Measurements from ENCODE around the gene APOE. TPM values are rescaled to one million over a fixed set of nuclear protein-coding genes. Genes with fewer than 3 reads are reported as not detected.
A peak's percentile ranks its signal among the peaks of the same experiment; 100 is the strongest.

The APOE gene
- total and polyA plus RNA-seq, 12 donors: 6.0 to 77.8 (median 23.9) TPM

DNA sequence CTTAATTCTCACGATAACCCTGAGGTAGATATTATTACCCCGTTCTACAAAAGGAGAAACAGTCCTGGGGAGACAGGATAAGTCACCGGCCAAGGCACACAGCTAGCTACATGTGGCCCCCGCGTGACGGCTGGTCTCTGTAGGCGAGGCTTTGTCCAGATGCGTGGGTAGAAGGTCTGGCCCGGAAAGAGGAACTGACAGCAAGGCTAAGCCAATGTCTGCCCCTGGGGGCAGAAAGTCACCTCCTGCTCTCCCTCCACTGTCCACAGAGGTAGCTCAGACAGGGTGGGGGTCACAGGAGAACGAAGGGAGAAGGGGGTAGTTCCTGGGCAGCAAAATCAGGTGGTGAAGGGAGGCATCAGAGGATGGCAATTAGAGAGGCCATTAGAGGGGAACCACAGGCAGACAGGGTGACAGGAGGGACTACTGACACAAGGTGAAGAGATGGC is 38.2 kb downstream of the APOE start:
- ATAC-seq: peak in 7 of 8 donors; percentile 50 to 82 (median 64)

GRCh38 chr19:44947041-44947581 is 41.5 kb downstream of the APOE start:
- Histone ChIP-seq H3K4me3 (no peak overlapping the region), H3K27me3 (no peaks in the 10 kb centered on the region), H3K9me3 (no peaks in the 10 kb centered on the region), H3K36me3 (peaks cover 0 to 26% (median 0%) of the 10 kb centered on the region in 9 donors), H3K27ac (no peak overlapping the region), H3K4me1 (peaks cover 0 to 23% (median 16%) of the 10 kb centered on the region in 9 donors)
- intact Hi-C loops (cut with DNase I): loop anchor here in 1 of 10 donors (5.0 kb wide), 1 partner anchor 40 kb away; the partner anchor contains the start of gene APOE
- WGBS, 2 donors: 90 to 94% methylated on average over 13 of the region's 13 CpGs
- ATAC-seq: no peak
- no peak for DNase-seq
- TF ChIP-seq, protein P1, sequence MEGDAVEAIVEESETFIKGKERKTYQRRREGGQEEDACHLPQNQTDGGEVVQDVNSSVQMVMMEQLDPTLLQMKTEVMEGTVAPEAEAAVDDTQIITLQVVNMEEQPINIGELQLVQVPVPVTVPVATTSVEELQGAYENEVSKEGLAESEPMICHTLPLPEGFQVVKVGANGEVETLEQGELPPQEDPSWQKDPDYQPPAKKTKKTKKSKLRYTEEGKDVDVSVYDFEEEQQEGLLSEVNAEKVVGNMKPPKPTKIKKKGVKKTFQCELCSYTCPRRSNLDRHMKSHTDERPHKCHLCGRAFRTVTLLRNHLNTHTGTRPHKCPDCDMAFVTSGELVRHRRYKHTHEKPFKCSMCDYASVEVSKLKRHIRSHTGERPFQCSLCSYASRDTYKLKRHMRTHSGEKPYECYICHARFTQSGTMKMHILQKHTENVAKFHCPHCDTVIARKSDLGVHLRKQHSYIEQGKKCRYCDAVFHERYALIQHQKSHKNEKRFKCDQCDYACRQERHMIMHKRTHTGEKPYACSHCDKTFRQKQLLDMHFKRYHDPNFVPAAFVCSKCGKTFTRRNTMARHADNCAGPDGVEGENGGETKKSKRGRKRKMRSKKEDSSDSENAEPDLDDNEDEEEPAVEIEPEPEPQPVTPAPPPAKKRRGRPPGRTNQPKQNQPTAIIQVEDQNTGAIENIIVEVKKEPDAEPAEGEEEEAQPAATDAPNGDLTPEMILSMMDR (IDR thresholded peaks at IDR 0.05): no peak

More for the DNA sequence above, 38.2 kb downstream of the APOE start:
- Histone ChIP-seq H3K4me1 (peaks cover 0 to 13% (median 0%) of the 10 kb centered on the region in 9 donors), H3K27ac (peak overlapping the region in 1 of 10 donors; percentile 10), H3K36me3 (peaks cover 0 to 6% (median 0%) of the 10 kb centered on the region in 9 donors), H3K4me3 (no peak overlapping the region), H3K27me3 (no peaks in the 10 kb centered on the region), H3K9me3 (no peaks in the 10 kb centered on the region)
- intact Hi-C loops (cut with DNase I): no loop called here
- TF ChIP-seq, protein P1 (IDR thresholded peaks at IDR 0.05): no peak
- DNase-seq: peak; percentile 25 to 47
- WGBS, 2 donors: 45 to 55% methylated on average over 10 of the region's 10 CpGs

DNA sequence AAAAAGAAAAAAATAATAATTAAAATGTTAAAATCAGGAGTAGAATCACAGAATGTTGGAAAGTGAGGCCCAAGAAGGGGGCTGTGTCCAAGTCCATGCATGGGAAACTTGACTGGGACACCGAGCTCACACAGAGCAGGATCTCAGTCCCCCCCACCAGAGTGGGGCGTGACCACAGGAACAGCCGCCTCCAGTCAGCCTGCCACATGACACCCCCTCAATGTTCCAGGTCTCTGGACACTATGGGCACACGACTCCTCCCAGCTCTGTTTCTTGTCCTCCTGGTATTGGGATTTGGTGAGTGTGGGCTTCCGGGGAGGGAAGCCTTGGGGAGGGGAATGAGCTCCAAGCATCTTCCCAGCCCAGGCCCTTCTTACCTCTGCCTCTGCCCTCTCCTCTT is 42.6 kb downstream of the APOE start:
- Histone ChIP-seq H3K27me3 (no peaks in the 10 kb centered on the region), H3K9me3 (no peaks in the 10 kb centered on the region), H3K36me3 (peaks cover 0 to 26% (median 0%) of the 10 kb centered on the region in 9 donors), H3K27ac (no peak overlapping the region), H3K4me3 (no peak overlapping the region), H3K4me1 (peaks cover 0 to 24% (median 18%) of the 10 kb centered on the region in 9 donors)
- no peak for DNase-seq
- no peak for ATAC-seq
- TF ChIP-seq, protein P1 (IDR thresholded peaks at IDR 0.05): no peak
- WGBS, 2 donors: 78 to 79% methylated on average over 5 of the region's 5 CpGs
- intact Hi-C loops (cut with DNase I): loop anchor here in 1 of 10 donors (5.0 kb wide), 1 partner anchor 41 kb away; the partner anchor contains the start of gene APOE

GRCh38 chr19:44948763-44949374 is 43.3 kb downstream of the APOE start:
- DNase-seq: no peak
- Histone ChIP-seq H3K27ac (no peak overlapping the region), H3K36me3 (peaks cover 0 to 26% (median 0%) of the 10 kb centered on the region in 9 donors), H3K4me3 (no peak overlapping the region), H3K9me3 (no peaks in the 10 kb centered on the region), H3K4me1 (peaks cover 6 to 26% (median 18%) of the 10 kb centered on the region in 9 donors), H3K27me3 (no peaks in the 10 kb centered on the region)
- WGBS, 2 donors: 87 to 94% methylated on average over 5 of the region's 5 CpGs
- intact Hi-C loops (cut with DNase I): loop anchor here in 1 of 10 donors (5.0 kb wide), 1 partner anchor 42 kb away; the partner anchor contains the start of gene APOE
- TF ChIP-seq, protein P1 (IDR thresholded peaks at IDR 0.05): no peak
- no peak for ATAC-seq
